T-helper 1 cell treated with Interleukin-12 subunit alpha and Interleukin-12 subunit beta and Interleukin-4 antibody, amounts not matched to agents 30 ng/mL and 1 ng/mL, for 36 hours (primary cell): ENCODE data around the gene PAMR1. TPM values are rescaled to one million over a fixed set of nuclear protein-coding genes. Genes with fewer than 3 reads are reported as not detected.
"Not testable (repeated sequence)": the region's sequence is repeated elsewhere in the genome, so short reads cannot be mapped to it uniquely, and the experiment has no call there.

ENCODE experiments used
- intact Hi-C: fragments of 100-400 bp; cut with micrococcal nuclease; formaldehyde crosslinking; loops from one replicate; pipeline ENCODE4 v1.15.1; 2024
- total RNA-seq: library from RNA; stranded (reverse); gene quantifications from 2 replicates; pipeline ENCODE4 v1.2.3, GENCODE V29; 2022

The PAMR1 gene
- total RNA-seq, 1 donor from 2014 or later: not detected

GRCh38 chr11:35545391-35546003 is 20.1 kb upstream of the PAMR1 start:
- intact Hi-C loops: no loop called here

GRCh38 chr11:35543481-35543880 is 18.1 kb upstream of the PAMR1 start:
- intact Hi-C loops: no loop called here

DNA sequence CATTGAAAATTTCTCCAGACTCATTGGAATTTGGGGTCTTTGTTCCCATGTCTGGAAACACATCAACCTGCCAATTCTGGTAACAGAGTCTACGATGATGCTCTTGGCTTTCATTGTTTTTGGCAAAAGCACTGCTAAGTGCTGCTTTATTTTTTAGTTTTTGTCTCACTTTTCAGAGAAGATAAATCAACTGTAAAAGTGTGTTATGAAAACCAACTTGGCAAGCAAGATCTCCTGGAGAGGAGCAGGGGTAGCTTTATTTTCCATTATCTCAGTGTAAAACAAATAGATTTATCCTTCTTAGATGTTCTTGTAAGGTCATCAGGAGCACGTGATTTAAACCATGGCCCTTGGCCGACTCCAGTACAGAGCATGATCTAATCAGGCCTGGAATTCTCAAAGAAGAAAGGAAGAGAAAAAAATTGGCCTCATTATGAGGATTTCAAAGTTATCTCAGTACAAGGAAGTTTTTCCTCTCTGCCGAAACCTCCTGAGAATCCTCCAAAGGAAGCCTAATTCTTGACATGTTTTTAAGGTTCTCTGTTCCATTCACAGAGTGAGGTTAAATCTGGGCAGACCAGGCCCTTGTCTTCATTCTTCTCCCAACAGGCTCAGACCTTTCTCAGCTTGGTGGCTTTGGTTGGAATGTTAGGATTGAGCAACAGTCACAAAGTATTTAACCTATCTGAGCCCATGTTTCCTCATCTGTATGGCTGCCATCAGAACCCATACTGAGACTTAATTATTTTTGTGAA is 16.4 kb upstream of the PAMR1 start:
- intact Hi-C loops: no loop called here

GRCh38 chr11:35540526-35540925 is 15.1 kb upstream of the PAMR1 start:
- intact Hi-C loops: no loop called here

DNA sequence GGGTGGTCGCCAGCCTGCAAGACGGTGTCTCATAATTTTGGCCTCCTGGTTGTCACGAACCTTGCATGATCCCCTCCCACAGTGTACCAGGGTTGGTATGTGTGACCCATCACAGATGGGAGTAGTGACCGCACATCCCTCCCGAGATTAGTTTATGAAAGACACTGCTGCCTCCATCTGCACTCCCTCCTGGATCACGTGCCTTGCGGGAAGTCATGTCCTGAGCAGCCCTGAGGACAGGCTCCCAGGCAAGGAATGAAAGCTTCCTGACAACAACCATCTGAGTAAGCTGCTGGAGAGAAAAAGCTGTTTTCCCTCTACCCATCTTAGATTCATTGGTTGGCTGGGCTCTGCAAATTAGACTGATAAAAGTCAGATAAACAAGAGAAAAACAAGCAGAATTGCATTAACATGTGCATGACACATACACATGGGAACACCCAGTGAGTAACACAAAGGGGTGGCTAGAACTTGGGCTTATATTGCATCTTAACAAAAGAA is 14.4 kb upstream of the PAMR1 start:
- intact Hi-C loops: no loop called here

DNA sequence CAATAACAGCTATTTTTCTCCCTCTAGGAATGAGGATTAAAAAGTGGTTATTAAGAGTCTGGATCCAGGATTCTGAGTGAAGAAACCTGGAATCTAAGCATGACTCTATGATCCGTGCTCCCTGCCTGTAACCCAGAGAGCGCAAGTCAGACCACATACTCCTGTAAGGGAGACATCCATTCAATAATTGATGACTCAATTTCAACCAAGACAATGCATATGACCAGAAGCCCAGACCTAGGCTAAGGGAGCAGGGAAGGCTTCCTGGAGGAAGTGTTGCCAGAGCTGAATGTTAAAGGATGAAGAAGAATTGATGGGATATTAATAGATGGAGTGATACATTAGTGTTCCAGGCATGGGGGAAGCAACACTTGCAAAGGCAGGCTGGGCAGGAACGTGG is 13.8 kb upstream of the PAMR1 start:
- intact Hi-C loops: no loop called here

GRCh38 chr11:35536470-35536869 is 11.1 kb upstream of the PAMR1 start:
- intact Hi-C loops: no loop called here

DNA sequence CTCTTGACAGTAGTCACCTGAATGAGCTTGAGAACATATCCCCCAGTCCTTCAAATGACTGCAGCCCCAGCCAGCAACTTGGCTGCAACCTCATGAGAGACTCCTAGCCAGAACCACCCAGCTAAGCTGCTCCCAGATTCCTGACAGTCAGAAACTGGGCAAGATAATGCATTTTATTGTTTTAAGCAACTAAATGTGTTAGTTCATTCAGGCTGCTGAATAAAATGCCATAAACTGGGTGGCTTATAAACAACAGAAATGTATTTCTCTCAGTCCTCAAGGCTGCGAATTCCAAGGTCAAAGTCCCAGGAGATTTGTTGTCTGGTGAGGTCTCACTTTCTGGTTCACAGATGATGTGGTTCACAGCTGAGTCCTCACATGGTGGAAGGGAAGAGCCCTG is 5.8 kb upstream of the PAMR1 start:
- intact Hi-C loops: no loop called here

DNA sequence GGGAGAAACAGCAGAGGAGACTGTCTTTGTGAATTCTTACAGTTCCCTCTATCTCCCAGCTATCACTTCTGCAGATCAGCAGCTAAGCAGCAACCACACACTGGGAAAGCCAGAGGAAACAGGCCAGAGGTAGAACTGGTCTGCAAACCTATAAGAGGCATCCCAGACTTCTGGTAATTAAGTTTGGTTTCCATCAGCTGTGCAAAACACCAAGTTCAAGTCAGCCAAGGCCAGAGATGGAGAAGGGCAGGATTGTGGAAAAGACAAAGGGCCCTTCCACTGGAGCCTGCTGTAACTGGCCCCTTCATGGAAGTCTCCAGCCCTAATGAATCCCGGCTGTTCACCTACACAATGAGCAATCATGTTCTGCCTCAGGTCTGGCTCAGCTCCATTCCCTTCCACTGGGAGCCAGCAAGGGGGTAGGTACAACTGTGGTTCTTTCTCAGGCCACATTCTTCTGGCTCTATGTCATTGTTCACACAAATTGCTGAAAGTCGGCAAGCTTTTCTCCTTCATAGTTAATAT is 4.6 kb upstream of the PAMR1 start:
- intact Hi-C loops: no loop called here

GRCh38 chr11:35526370-35526792 is 965 bp upstream of the PAMR1 start:
- intact Hi-C loops: no loop called here

- intact Hi-C loops: no loop called here
Measured at GRCh38 chr11:35524780-35525179, 636 bp downstream of the PAMR1 start.

DNA sequence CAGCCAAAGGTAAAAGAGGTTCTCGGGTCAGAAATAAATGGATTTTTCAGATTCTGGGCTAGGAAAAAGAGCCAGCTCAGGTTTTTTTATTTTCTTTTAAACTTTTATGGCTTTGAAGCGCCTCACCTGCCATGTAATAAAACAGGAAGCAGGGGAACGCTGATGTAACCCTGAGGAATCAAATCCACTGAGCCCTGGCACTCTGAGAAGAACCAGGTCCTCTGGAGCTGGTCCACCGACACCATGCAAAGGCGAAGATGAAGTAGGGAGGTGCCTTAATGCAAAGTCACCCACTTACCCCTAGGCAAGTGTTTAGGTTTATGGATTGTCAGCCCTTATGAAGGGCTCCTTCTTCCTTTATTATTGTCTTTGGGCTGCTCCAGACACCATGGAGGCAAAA is 1.6 kb downstream of the PAMR1 start:
- intact Hi-C loops: no loop called here

- intact Hi-C loops: no loop called here
Measured at GRCh38 chr11:35523331-35523768, 2.1 kb downstream of the PAMR1 start.

DNA sequence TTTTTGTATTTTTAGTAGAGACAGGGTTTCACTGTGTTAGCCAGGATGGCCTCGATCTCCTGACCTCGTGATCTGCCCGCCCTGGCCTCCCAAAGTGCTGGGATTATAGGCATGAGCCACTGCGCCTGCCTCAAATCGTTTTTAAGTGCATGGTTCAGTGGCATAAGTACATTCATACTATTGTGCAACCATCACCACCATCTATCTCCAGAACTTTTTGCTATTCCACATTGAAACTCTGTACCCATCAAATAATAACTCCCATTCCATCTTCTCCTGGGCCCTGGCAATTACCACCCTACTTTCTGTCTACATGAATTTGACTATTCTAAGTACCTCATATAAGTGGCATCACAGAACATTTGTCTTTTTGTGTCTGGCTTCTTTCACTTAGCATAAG is 3.3 kb downstream of the PAMR1 start:
- intact Hi-C loops: not testable (repeated sequence)

- intact Hi-C loops: no loop called here
Measured at GRCh38 chr11:35520376-35520775, 5.0 kb downstream of the PAMR1 start.

DNA sequence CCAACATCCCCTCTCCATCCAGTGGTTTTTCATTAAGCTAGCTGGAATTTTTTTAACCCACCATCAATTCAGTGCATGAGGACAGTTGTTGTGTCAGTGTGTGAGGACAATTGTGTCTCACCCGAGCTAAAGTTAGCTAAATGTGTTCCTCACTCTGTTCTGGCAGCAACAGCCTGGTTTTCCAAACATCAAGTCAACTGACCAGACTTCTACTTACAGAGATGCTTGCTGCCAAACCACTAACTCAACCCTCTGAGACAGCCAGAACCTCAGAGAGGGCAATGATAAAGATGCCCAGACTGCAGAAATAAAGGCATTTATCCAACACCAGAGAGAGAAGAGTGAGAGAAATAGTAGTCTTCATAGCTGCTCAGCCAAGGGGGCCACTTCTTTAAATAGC is 6.7 kb downstream of the PAMR1 start:
- intact Hi-C loops: no loop called here

DNA sequence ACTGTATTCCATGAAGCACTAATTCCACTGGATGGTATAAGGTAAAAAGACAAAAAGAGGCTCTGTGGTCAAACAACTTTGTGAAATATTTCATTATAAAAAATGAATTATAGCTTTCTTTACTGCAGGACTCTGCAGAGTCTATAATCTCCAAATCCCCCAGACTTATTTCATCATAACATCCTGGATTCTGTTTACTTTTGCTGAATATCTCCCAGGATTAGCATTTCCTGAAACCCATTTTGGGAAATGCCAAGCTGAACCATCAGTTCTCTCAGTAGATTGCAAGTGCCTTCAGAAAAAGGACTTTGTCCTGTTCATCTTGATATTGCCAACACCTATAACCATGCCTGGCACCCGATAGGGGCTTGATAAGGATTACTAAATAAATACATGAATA is 7.9 kb downstream of the PAMR1 start:
- intact Hi-C loops: no loop called here

DNA sequence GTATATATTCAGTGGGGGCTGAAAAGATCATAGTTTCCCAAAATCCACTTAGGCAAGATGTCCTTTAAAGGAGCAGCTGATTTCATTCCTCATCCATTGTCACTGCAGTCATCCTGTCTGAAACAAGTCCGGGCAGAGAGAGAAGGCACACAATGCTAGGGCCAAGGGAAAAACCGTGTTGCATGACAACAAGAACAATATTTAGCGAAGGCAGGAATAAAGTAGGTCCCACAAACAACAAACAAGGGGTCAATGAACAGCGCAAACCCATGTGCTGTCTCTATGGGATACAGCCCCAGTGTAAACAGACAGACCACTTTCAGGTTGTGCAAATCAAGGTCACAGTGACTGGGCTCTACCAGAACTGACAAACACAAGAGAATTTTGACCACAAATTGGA is 9.0 kb downstream of the PAMR1 start:
- intact Hi-C loops: no loop called here

GRCh38 chr11:35515224-35515623 is 10.2 kb downstream of the PAMR1 start:
- intact Hi-C loops: no loop called here

GRCh38 chr11:35514481-35514880 is 10.9 kb downstream of the PAMR1 start:
- intact Hi-C loops: no loop called here

- intact Hi-C loops: no loop called here
Measured at GRCh38 chr11:35511666-35512065, 13.8 kb downstream of the PAMR1 start.

- intact Hi-C loops: no loop called here
Measured at GRCh38 chr11:35507688-35508087, 17.7 kb downstream of the PAMR1 start.

DNA sequence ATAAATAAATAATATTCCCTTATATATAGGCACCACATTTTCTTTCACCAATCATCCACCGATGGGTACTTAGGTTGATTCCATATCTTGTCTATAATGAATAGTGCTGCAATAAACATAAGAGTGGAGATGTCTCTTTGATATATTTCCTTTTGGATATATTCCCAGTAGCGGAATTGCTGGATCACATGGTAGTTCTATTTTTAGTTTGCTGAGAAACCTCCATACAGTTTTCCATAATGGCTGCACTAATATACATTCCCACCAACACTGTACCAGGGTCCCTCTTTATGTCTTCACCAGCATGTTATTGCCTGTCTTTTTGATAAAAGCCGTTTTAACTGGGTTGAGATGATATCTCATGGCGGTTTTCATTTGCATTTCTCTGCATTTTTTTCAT is 23.6 kb downstream of the PAMR1 start:
- intact Hi-C loops: no loop called here
